Mononuclear cell (primary cell): ENCODE data around the gene OR14K1. TPM values are rescaled to one million over a fixed set of nuclear protein-coding genes. Genes with fewer than 3 reads are reported as not detected.

Source experiments
- total RNA-seq: library from RNA; depleted of rRNA; stranded (reverse); fragments of >200 nt; gene quantifications from one replicate; pipeline ENCODE4 v1.2.3, GENCODE V29; 2012

The OR14K1 gene
- total RNA-seq, 1 donor, result not detected

Other genes starting within 250 kb of the OR14K1 start
- gene OR2C3, start 202.2 kb upstream of the OR14K1 start, total RNA-seq, result under 0.01 TPM
- gene GCSAML, start 189.5 kb upstream of the OR14K1 start, total RNA-seq, result 1.7 TPM
- gene OR2G2, start 150.3 kb upstream of the OR14K1 start, total RNA-seq, result not detected
- gene OR2G3, start 133.0 kb upstream of the OR14K1 start, total RNA-seq, result not detected
- gene OR13G1, start 58.9 kb upstream of the OR14K1 start, total RNA-seq, result 0.21 TPM
- not detected for gene OR6F1, start 22.0 kb upstream of the OR14K1 start, total RNA-seq
- not detected for gene OR14A2, start 9.5 kb downstream of the OR14K1 start, total RNA-seq
- not detected for gene OR1C1, start 21.9 kb downstream of the OR14K1 start, total RNA-seq
- not detected for gene OR14A16, start 85.5 kb downstream of the OR14K1 start, total RNA-seq
- gene OR11L1, start 103.3 kb downstream of the OR14K1 start, total RNA-seq, result not detected
- gene TRIM58, start 118.6 kb downstream of the OR14K1 start, total RNA-seq, result 15.2 TPM
- 1.2 TPM for gene OR2W3, start 157.0 kb downstream of the OR14K1 start, total RNA-seq
- gene OR2T8, start 181.6 kb downstream of the OR14K1 start, total RNA-seq, result 0.10 TPM
- gene OR2AJ1, start 186.3 kb downstream of the OR14K1 start, total RNA-seq, result not detected
- 0.31 TPM for gene OR2L8, start 210.2 kb downstream of the OR14K1 start, total RNA-seq
- gene OR2AK2, start 226.6 kb downstream of the OR14K1 start, total RNA-seq, result 0.10 TPM